ENCODE data around the gene PCP2.

GRCh38 chr19:7611541-7612279 is 21.8 kb downstream of the PCP2 start:
- no peak for TF ChIP-seq CTCF (IDR thresholded peaks at IDR 0.05)
- no peak for TF ChIP-seq POLR2AphosphoS5 (IDR thresholded peaks at IDR 0.05)
- TF ChIP-seq POLR2A (IDR thresholded peaks at IDR 0.05) = no peak
